Chondrocyte (in vitro differentiated cells): ENCODE data around the gene DOCK3. TPM values are rescaled to one million over a fixed set of nuclear protein-coding genes. Genes with fewer than 3 reads are reported as not detected.

ENCODE experiments used
- DNase-seq: peaks from one replicate; pipeline ENCODE4 v3.0.0; 2021; ENCODE audit warnings: mixed read lengths, low spot score
- H3K27ac Mint-ChIP-seq: one replicate; pipeline ENCODE4 v1.8.0; 2021; ENCODE audit warnings: mild to moderate bottlenecking, moderate library complexity, mixed read lengths; ENCODE audit not compliant: unreplicated experiment
- H3K27me3 Mint-ChIP-seq: 2 replicates; pipeline ENCODE4 v1.8.0; 2021; ENCODE audit warnings: low read depth, mixed read lengths
- H3K36me3 Mint-ChIP-seq: 2 replicates; pipeline ENCODE4 v1.8.0; 2021; ENCODE audit warnings: low read depth, mixed read lengths
- H3K4me1 Mint-ChIP-seq: 2 replicates; pipeline ENCODE4 v1.8.0; 2021; ENCODE audit warnings: low read depth, mild to moderate bottlenecking, mixed read lengths
- H3K4me3 Mint-ChIP-seq: one replicate; pipeline ENCODE4 v1.8.0; 2021; ENCODE audit warnings: mild to moderate bottlenecking, moderate library complexity, mixed read lengths; ENCODE audit not compliant: unreplicated experiment
- H3K9me3 Mint-ChIP-seq: 2 replicates; pipeline ENCODE4 v1.8.0; 2021; ENCODE audit warnings: low read depth, mixed read lengths
- CTCF ChIP-seq: fragments of 200-600 bp; sonication (generic); IDR thresholded peaks from 2 replicates; pipeline ENCODE4 v1.5.0; 2021; ENCODE audit warnings: antibody characterized with exemption, mild to moderate bottlenecking, moderate library complexity
- total RNA-seq: library from RNA; stranded (reverse); gene quantifications from 3 replicates; pipeline ENCODE4 v1.2.1, GENCODE V29; 2021

Gene DOCK3
- total RNA-seq, 1 donor from 2014 or later: 0.25 TPM

- no peak overlapping the region for H3K27ac Mint-ChIP-seq
- H3K27me3 Mint-ChIP-seq: no peaks in the 10 kb centered on the region
- H3K36me3 Mint-ChIP-seq: no peaks in the 10 kb centered on the region
- H3K9me3 Mint-ChIP-seq: no peaks in the 10 kb centered on the region
- no peak overlapping the region for H3K4me3 Mint-ChIP-seq
- DNase-seq: no peak
- no peak for TF ChIP-seq CTCF
- peaks cover 19% of the 10 kb centered on the region for H3K4me1 Mint-ChIP-seq
Observed at GRCh38 chr3:50635066-50635465, 39.7 kb upstream of the DOCK3 start.

- H3K9me3 Mint-ChIP-seq: no peaks in the 10 kb centered on the region
- TF ChIP-seq CTCF: no peak
- H3K4me1 Mint-ChIP-seq: peaks cover 17% of the 10 kb centered on the region
- DNase-seq: no peak
- no peaks in the 10 kb centered on the region for H3K27me3 Mint-ChIP-seq
- H3K27ac Mint-ChIP-seq: no peak overlapping the region
- H3K4me3 Mint-ChIP-seq: no peak overlapping the region
- peaks cover 5% of the 10 kb centered on the region for H3K36me3 Mint-ChIP-seq
Observed at GRCh38 chr3:50637011-50637410, 37.7 kb upstream of the DOCK3 start.

GRCh38 chr3:50637945-50638344, 36.8 kb upstream of the DOCK3 start:
- no peak overlapping the region for H3K27ac Mint-ChIP-seq

GRCh38 chr3:50639055-50639494, 35.7 kb upstream of the DOCK3 start:
- Mint-ChIP-seq H3K27ac (no peak overlapping the region), H3K27me3 (no peaks in the 10 kb centered on the region), H3K9me3 (no peaks in the 10 kb centered on the region), H3K36me3 (peaks cover 5% of the 10 kb centered on the region), H3K4me1 (peaks cover 12% of the 10 kb centered on the region), H3K4me3 (no peak overlapping the region)
- no peak for TF ChIP-seq CTCF
- no peak for DNase-seq

More at GRCh38 chr3:50637945-50638344, 36.8 kb upstream of the DOCK3 start:
- H3K27me3 Mint-ChIP-seq: no peaks in the 10 kb centered on the region
- no peak for TF ChIP-seq CTCF
- DNase-seq: no peak
- H3K4me3 Mint-ChIP-seq: no peak overlapping the region
- peaks cover 5% of the 10 kb centered on the region for H3K36me3 Mint-ChIP-seq
- peaks cover 12% of the 10 kb centered on the region for H3K4me1 Mint-ChIP-seq
- no peaks in the 10 kb centered on the region for H3K9me3 Mint-ChIP-seq

GRCh38 chr3:50642382-50642781, 32.3 kb upstream of the DOCK3 start:
- Mint-ChIP-seq H3K36me3 (peaks cover 8% of the 10 kb centered on the region), H3K27ac (no peak overlapping the region), H3K9me3 (no peaks in the 10 kb centered on the region), H3K4me1 (peaks cover 9% of the 10 kb centered on the region), H3K27me3 (no peaks in the 10 kb centered on the region), H3K4me3 (no peak overlapping the region)
- DNase-seq: no peak
- no peak for TF ChIP-seq CTCF
